SK-N-SH (cell line): Measurements from ENCODE around the gene ABHD15. TPM values are rescaled to one million over a fixed set of nuclear protein-coding genes. Genes with fewer than 3 reads are reported as not detected.

Experiments
- CHD2 ChIP-seq: fragments of 150-350 bp; IDR thresholded peaks from 2 replicates; pipeline ENCODE4 v1.6.1; 2018; ENCODE audit warnings: low read length; ENCODE audit not compliant: partially characterized antibody
- CTCF ChIP-seq: fragments of 200-600 bp; sonication (generic); IDR thresholded peaks from 2 replicates; pipeline ENCODE4 v1.6.1; 2017; ENCODE audit warnings: antibody characterized with exemption, mild to moderate bottlenecking, moderate library complexity
- EZH2phosphoT487 ChIP-seq: fragments of 200-600 bp; sonication (generic); IDR thresholded peaks from 2 replicates; pipeline ENCODE4 v1.6.1; 2017; ENCODE audit warnings: low read depth, mixed run types, mild to moderate bottlenecking, antibody characterized with exemption, moderate library complexity, borderline replicate concordance
- FOSL2 ChIP-seq: IDR thresholded peaks from 2 replicates; pipeline ENCODE4 v1.4.0; 2012; ENCODE audit warnings: low read depth, mild to moderate bottlenecking, moderate library complexity, borderline replicate concordance
- GATA2 ChIP-seq: sonication (generic); formaldehyde crosslinking; IDR thresholded peaks from 2 replicates; pipeline ENCODE4 v1.5.0; 2020; ENCODE audit warnings: mild to moderate bottlenecking, missing genetic modification reagents
- MXI1 ChIP-seq: IDR thresholded peaks from 2 replicates; pipeline ENCODE4 v1.6.1; 2012; ENCODE audit warnings: mild to moderate bottlenecking, low read depth, low read length, improper control_type of control experiment
- RAD21 ChIP-seq: IDR thresholded peaks from 2 replicates; pipeline ENCODE4 v1.6.1; 2012; ENCODE audit warnings: mild to moderate bottlenecking, low read length
- TAF1 ChIP-seq: IDR thresholded peaks from 2 replicates; pipeline ENCODE4 v1.6.1; 2012; ENCODE audit warnings: low read depth, mild to moderate bottlenecking, low read length, moderate library complexity, borderline replicate concordance
- ZBTB33 ChIP-seq: IDR thresholded peaks from 2 replicates; pipeline ENCODE4 v1.4.0; 2012; ENCODE audit warnings: low read depth, borderline replicate concordance
- polyA plus RNA-seq, 3 experiments: library from polyadenylated mRNA; depleted of rRNA; stranded (reverse); fragments of >200 nt; gene quantifications; 2 replicates each; pipeline ENCODE4 v1.2.3, GENCODE V29; 2012
- TF ChIP-seq, protein P1 (sequence below): IDR thresholded peaks from 2 replicates; pipeline ENCODE4 v1.4.0; 2012; ENCODE audit warnings: low read depth, borderline replicate concordance
- TF ChIP-seq, protein P2 (sequence below): IDR thresholded peaks from 2 replicates; pipeline ENCODE4 v1.4.0; 2012; ENCODE audit warnings: low read depth
- TF ChIP-seq, protein P3 (sequence below): IDR thresholded peaks from 2 replicates; pipeline ENCODE4 v1.6.1; 2012; ENCODE audit warnings: mild to moderate bottlenecking, low read depth, low read length, moderate library complexity
- TF ChIP-seq, protein P4 (sequence below): fragments of 150-350 bp; IDR thresholded peaks from 2 replicates; pipeline ENCODE4 v1.6.1; 2016; ENCODE audit warnings: mild to moderate bottlenecking, low read depth, low read length

The ABHD15 gene
- polyA plus RNA-seq, 1 of the 3 experiments (the other 2 are of a cell fraction): 7.0 TPM

- TF ChIP-seq, protein P1, sequence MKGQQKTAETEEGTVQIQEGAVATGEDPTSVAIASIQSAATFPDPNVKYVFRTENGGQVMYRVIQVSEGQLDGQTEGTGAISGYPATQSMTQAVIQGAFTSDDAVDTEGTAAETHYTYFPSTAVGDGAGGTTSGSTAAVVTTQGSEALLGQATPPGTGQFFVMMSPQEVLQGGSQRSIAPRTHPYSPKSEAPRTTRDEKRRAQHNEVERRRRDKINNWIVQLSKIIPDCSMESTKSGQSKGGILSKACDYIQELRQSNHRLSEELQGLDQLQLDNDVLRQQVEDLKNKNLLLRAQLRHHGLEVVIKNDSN: no peak
- TF ChIP-seq EZH2phosphoT487: no peak
- TF ChIP-seq TAF1: no peak
- TF ChIP-seq GATA2 (CRISPR knock-in tag): no peak
- no peak for TF ChIP-seq ZBTB33
- peak; percentile 92 for TF ChIP-seq RAD21
- TF ChIP-seq, protein P2, sequence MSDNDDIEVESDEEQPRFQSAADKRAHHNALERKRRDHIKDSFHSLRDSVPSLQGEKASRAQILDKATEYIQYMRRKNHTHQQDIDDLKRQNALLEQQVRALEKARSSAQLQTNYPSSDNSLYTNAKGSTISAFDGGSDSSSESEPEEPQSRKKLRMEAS: peak; percentile 91
- TF ChIP-seq, protein P3, sequence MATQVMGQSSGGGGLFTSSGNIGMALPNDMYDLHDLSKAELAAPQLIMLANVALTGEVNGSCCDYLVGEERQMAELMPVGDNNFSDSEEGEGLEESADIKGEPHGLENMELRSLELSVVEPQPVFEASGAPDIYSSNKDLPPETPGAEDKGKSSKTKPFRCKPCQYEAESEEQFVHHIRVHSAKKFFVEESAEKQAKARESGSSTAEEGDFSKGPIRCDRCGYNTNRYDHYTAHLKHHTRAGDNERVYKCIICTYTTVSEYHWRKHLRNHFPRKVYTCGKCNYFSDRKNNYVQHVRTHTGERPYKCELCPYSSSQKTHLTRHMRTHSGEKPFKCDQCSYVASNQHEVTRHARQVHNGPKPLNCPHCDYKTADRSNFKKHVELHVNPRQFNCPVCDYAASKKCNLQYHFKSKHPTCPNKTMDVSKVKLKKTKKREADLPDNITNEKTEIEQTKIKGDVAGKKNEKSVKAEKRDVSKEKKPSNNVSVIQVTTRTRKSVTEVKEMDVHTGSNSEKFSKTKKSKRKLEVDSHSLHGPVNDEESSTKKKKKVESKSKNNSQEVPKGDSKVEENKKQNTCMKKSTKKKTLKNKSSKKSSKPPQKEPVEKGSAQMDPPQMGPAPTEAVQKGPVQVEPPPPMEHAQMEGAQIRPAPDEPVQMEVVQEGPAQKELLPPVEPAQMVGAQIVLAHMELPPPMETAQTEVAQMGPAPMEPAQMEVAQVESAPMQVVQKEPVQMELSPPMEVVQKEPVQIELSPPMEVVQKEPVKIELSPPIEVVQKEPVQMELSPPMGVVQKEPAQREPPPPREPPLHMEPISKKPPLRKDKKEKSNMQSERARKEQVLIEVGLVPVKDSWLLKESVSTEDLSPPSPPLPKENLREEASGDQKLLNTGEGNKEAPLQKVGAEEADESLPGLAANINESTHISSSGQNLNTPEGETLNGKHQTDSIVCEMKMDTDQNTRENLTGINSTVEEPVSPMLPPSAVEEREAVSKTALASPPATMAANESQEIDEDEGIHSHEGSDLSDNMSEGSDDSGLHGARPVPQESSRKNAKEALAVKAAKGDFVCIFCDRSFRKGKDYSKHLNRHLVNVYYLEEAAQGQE: no peak
- peak; percentile 93 for TF ChIP-seq MXI1
- TF ChIP-seq, protein P4, sequence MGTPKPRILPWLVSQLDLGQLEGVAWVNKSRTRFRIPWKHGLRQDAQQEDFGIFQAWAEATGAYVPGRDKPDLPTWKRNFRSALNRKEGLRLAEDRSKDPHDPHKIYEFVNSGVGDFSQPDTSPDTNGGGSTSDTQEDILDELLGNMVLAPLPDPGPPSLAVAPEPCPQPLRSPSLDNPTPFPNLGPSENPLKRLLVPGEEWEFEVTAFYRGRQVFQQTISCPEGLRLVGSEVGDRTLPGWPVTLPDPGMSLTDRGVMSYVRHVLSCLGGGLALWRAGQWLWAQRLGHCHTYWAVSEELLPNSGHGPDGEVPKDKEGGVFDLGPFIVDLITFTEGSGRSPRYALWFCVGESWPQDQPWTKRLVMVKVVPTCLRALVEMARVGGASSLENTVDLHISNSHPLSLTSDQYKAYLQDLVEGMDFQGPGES: no peak
- peak; percentile 85 for TF ChIP-seq CTCF
- peak; percentile 33 for TF ChIP-seq CHD2
- TF ChIP-seq FOSL2: no peak
Observed at GRCh38 chr17:29579866-29580771, 13.3 kb upstream of the ABHD15 start (continued).
